GM18873 (cell line): ENCODE measurements around the gene MAP3K12.
A peak's percentile ranks its signal among the peaks of the same experiment; 100 is the strongest.
"Not testable (repeated sequence)": the region's sequence is repeated elsewhere in the genome, so short reads cannot be mapped to it uniquely, and the experiment has no call there.

Experiments used
- ATAC-seq: cut with Tn5 transposase; IDR thresholded peaks from one replicate; pipeline ENCODE4 v1.9.1; 2021; ENCODE audit warnings: mild to moderate bottlenecking, moderate library complexity, moderate number of reproducible peaks; ENCODE audit not compliant: unreplicated experiment, low FRiP score

MAP3K12 gene, protein sequence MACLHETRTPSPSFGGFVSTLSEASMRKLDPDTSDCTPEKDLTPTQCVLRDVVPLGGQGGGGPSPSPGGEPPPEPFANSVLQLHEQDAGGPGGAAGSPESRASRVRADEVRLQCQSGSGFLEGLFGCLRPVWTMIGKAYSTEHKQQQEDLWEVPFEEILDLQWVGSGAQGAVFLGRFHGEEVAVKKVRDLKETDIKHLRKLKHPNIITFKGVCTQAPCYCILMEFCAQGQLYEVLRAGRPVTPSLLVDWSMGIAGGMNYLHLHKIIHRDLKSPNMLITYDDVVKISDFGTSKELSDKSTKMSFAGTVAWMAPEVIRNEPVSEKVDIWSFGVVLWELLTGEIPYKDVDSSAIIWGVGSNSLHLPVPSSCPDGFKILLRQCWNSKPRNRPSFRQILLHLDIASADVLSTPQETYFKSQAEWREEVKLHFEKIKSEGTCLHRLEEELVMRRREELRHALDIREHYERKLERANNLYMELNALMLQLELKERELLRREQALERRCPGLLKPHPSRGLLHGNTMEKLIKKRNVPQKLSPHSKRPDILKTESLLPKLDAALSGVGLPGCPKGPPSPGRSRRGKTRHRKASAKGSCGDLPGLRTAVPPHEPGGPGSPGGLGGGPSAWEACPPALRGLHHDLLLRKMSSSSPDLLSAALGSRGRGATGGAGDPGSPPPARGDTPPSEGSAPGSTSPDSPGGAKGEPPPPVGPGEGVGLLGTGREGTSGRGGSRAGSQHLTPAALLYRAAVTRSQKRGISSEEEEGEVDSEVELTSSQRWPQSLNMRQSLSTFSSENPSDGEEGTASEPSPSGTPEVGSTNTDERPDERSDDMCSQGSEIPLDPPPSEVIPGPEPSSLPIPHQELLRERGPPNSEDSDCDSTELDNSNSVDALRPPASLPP

DNA sequence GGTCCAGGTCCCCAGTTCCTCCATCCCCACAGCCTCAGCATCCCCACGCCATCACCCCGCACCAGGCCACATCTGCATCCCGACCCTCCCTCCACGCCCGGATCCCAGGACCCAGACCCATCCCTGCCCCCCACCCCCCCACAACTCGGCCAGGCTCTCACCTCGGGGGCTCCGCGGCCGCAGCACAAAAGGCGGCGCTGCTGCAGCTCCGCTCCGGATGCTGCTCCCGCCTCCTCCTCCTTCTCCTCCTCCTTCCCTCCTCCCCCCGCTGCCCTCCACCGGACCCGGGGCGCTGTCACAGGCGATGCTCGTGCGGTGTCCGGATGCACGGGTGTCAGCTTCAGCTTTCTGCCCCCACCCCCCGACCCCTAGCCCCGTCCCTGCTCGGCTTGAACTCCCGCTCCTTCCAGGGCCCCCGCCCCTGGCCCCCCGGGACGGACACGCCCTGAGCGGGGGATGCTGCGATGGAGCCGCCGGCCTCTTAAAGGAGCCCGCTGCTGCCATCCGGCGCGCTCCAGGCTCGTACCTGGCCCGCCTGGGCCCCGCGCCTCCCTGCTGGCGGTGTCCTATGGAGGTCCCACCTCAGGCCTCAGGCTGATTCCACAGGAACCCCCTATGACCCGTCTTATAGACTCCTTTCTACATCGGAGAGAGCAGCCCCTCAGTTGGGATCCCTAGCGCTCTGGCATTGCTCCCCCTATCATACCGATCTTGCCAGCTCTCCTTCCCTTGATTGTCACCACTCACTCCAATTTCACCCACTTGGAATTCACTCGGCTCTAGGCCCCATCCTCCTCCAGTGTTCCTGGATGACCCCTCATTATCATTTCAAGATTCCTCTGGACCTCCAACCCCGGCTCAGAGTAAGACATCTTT, at the start of gene MAP3K12:
MAP3K12 (minus strand) TSS at position 193 of the 876 bp plus-strand sequence. CDS start 12,067 bp downstream, outside the sequence.
- no peak for ATAC-seq

GRCh38 chr12:53548354-53548753, 49.1 kb upstream of the MAP3K12 start:
- ATAC-seq: not testable (repeated sequence)

DNA sequence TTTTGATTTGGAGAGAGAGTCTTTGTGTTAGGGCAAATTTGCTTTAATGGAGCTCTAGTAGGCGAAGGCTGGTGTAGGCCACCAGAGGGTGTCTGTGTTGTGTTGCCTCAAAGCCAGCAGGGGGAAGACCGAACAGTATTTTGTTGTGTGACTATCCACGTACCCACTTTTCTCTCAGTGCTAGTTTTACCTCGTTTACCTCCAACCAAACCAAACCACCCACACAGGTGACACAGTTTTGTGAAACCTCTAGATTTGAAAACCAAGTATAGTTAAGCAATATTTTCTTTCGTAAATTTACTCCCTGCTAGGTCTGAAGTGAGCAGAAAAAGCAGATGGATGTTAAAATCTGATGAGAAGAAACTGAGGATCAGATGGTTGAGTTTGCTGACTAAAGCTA, 44.3 kb upstream of the MAP3K12 start:
- ATAC-seq: peak; percentile 59

- ATAC-seq: no peak
Observed at GRCh38 chr12:53539526-53539925, 40.3 kb upstream of the MAP3K12 start.

- no peak for ATAC-seq
Observed at GRCh38 chr12:53538209-53538689, 39.0 kb upstream of the MAP3K12 start.

DNA sequence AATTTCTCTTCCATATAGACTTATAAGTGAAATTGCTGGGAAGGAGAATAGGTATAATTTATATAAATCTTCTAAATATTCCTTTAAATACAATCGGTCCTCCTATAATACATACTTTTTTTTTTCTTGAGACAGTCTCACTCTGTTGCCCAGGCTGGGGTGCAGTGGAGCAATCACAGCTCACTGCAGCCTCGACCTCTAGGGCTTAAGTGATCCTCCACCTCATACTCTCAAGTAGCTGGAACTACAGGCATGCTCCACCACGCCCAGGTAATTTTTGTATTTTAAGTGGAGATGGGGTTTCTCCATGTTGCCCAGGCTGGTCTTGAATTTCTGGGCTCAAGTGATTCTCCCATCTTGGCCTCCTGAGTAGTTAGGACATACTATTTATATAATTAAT, 37.7 kb upstream of the MAP3K12 start:
- no peak for ATAC-seq

DNA sequence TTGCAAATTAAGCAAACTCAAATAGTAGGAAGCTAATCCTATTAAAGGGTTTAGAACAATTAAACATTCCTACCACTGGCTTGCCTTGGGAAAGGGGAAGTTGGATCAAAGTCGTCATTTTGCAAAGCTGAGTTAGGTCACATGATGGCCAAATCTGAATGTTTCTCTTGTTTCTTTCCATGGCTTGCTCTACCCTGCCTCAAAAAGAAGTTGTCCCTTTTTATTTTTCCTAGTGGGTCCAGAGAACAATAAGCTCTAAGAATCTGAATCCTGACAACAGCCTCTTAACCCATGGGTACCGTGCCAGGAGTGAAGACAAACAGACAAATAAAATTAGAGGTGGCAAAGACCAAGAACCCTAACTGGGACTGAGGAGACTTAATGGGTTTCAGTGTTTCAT, 34.2 kb upstream of the MAP3K12 start:
- ATAC-seq: no peak

- ATAC-seq: no peak
Observed at GRCh38 chr12:53532524-53533445, 33.5 kb upstream of the MAP3K12 start.

GRCh38 chr12:53532021-53532420, 32.8 kb upstream of the MAP3K12 start:
- ATAC-seq: no peak

GRCh38 chr12:53530920-53531319, 31.7 kb upstream of the MAP3K12 start:
- no peak for ATAC-seq

DNA sequence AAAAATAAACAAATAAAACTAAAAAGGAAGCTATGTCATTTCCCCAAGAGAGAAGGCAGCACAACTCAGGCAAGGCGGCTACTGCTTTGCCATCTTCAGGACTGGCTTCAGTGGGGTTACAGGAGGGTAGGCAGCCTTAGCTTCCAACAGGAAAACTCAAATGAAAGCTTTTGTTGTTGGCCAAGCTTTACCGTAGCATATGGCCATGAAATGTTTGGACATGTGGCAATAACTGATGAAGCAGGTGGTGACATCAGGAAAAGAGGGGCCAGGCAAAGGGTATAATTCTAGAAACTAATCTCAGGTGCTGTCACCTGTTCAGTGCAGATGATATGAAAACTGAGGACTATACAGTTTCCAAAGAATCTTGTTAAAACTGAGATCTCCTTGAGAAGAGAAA, 30.8 kb upstream of the MAP3K12 start:
- ATAC-seq: no peak

DNA sequence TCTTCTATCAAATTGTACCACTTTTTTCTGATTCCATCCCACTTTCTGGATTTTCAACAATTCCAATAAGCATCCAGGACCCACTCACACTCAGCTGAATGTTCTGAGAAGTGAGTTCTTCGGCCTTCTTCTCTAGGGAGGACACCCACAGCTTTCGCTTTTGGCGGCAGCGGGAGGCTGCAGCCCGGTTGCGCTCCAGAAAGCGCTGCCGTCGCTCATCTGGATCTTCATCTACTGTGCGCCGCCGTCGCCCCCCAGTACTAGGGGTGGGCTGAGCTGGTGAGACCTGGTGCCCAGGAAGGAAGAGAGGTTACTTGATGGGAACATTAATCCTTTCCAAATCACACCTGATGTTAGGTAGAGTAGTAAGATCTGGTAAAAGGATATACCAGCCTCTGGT, 25.2 kb upstream of the MAP3K12 start:
- no peak for ATAC-seq

GRCh38 chr12:53523131-53523530, 23.9 kb upstream of the MAP3K12 start:
- ATAC-seq: no peak

DNA sequence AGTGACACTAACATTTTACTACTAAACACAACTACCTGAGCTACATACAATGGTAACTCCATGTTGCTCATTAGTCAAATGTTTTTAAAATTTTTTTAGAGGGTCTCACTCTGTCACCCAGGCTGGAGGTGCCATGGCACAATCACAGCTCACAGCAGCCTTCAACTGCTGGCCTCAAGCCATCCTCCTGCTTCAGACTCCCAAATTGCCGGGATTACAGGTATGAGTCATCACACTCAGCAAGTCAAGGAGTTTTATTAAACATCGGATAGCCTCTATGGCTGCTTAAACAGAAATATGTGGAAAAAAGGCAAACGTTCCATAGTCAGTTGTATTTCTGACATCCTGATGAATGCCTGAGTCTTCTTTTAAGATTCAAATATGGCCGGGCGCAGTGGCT, 19.1 kb upstream of the MAP3K12 start:
- no peak for ATAC-seq

- no peak for ATAC-seq
Observed at GRCh38 chr12:53516758-53517455, 17.6 kb upstream of the MAP3K12 start.

GRCh38 chr12:53515291-53515680, 16.0 kb upstream of the MAP3K12 start:
- no peak for ATAC-seq

- no peak for ATAC-seq
Observed at GRCh38 chr12:53514628-53515290, 15.5 kb upstream of the MAP3K12 start.

GRCh38 chr12:53513712-53514410, 14.6 kb upstream of the MAP3K12 start:
- ATAC-seq: no peak
